ENCODE measurements around the gene CXorf49B.
"Not testable (repeated sequence)": the region's sequence is repeated elsewhere in the genome, so short reads cannot be mapped to it uniquely, and the experiment has no call there.

CXorf49B gene

GRCh38 chrX:71763049-71763448 lies at the start of gene CXorf49B:
Gene CXorf49B (plus strand): TSS chrX:71763349. CDS start chrX:71763424, 75 bp downstream.
- not testable (repeated sequence) for DNase-seq (ENCODE audit: low read depth in 2 of 2)

- DNase-seq (ENCODE audit: low read depth in 2 of 2): not testable (repeated sequence)
Observed at GRCh38 chrX:71714064-71714463, 49.1 kb upstream of the CXorf49B start.

DNA sequence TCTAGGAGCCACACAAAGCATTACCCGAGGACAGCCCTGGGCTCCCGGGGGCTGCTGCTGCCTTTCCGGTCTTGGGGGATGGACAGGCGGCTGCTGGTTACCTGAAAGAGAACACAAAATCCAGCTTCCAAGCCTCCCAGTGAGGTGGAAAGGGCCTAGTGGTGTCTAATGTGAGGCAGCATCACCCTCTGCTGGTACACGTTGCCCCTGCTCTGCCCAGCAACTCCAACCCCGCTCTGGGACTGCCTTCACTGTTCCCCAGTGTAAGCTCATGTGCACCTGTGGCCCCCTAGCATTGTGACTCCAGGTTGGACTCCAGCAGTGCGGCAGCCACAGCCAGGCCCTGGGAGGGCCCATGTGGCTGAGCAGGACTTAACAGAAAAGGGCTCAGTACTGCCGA lies 47.6 kb upstream of the CXorf49B start:
- DNase-seq (ENCODE audit: low read depth in 2 of 2): not testable (repeated sequence)

- DNase-seq (ENCODE audit: low read depth in 2 of 2): not testable (repeated sequence)
Observed at GRCh38 chrX:71716323-71716722, 46.8 kb upstream of the CXorf49B start.

DNA sequence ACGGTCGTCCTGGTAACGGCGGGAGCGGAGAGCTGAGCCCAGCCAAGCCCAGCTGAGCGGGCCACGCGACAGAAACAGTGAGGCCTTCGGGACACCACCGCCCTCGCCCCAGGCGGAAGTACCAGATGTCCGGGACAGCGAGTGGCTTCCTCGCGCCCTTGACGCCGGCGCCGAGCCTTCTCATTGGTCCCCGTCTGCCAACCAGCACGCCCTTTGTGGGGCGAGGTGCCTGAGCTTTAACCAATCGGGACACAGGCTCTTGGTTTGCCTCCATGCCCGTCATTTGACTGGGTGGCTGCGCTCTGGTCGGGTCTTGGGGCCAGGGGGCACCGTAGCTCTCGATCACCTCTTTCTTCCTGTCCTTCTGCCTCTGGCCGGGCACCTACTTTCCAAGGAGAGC lies 45.0 kb upstream of the CXorf49B start, which contains the start of gene CXorf49:
Gene CXorf49, minus strand, starts transcription at position 101 of the 400 bp plus-strand sequence. CDS start 134 bp downstream, outside the sequence.
- not testable (repeated sequence) for DNase-seq (ENCODE audit: low read depth in 2 of 2)

GRCh38 chrX:71719195-71719594 lies 44.0 kb upstream of the CXorf49B start:
- DNase-seq (ENCODE audit: low read depth in 2 of 2): not testable (repeated sequence)

GRCh38 chrX:71720289-71720886 lies 42.8 kb upstream of the CXorf49B start:
- DNase-seq (ENCODE audit: low read depth in 2 of 2): not testable (repeated sequence)

DNA sequence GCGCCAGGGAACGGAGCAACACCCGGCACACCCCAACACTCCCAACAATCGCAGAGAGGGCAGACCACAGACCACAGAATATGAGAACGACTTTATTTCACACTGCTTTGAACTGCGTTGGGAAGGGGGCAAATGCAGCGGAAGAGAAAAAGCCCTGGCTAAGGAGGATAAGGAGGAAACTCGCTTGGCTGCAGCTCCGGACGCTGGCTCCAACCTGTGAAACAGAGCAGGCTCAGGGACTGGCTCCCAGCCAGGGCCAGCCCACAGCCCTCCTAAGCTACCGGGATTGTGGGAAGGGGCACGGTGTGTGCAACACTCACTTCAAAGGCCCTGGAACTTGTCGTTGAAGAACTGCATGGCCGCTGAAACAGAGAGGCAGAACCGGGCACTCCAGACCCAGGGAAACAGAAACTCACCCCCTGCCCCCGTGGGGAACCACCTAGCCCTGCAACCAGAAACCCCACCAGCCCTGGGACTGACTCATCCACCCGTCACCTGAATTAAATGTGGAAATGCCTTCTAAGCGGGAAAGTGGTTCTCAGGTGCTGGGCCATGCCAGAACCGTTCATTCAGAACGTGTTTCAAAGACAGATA lies 2.4 kb upstream of the CXorf49B start:
- DNase-seq (ENCODE audit: low read depth in 2 of 2): not testable (repeated sequence)

- DNase-seq (ENCODE audit: low read depth in 2 of 2): not testable (repeated sequence)
Observed at GRCh38 chrX:71764832-71765231, 1.7 kb downstream of the CXorf49B start.

GRCh38 chrX:71765613-71766012 lies 2.5 kb downstream of the CXorf49B start:
- not testable (repeated sequence) for DNase-seq (ENCODE audit: low read depth in 2 of 2)

DNA sequence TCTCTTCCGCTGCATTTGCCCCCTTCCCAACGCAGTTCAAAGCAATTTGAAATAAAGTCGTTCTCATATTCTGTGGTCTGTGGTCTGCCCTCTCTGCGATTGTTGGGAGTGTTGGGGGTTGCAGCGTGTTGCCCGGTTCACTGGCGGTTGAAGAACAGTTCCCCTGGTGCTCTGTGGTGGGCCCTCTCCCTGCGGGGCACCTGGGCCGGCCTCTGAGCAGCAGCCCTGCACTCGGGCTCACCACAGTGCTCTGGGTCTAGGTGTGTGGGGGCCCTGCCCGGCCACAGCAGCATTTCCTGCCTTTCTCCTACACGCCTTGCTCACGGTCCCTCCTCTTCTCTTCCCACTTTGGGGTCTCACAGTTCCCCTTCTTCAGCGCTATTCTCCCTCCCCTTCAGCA lies 4.0 kb downstream of the CXorf49B start:
- DNase-seq (ENCODE audit: low read depth in 2 of 2): not testable (repeated sequence)

DNA sequence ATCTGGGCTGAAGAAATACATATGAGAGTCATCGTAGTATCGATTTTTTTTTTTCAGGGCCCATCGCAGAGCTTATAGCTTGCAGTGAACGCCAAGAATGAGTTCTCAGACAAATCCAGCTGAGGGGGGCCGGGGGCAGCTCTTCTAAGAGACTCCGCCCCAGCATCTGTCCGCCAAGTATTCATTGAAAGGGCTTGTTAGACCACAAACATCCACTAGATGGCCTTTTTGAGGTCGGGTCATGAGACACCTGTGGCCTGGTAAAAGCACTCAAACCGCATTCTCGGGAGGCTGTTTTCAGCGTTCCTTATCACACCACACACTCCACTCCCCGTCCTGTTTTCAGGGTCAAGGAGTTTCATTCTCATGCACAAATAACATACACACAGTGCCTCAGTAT lies 15.2 kb downstream of the CXorf49B start:
- DNase-seq (ENCODE audit: low read depth in 2 of 2): not testable (repeated sequence)

DNA sequence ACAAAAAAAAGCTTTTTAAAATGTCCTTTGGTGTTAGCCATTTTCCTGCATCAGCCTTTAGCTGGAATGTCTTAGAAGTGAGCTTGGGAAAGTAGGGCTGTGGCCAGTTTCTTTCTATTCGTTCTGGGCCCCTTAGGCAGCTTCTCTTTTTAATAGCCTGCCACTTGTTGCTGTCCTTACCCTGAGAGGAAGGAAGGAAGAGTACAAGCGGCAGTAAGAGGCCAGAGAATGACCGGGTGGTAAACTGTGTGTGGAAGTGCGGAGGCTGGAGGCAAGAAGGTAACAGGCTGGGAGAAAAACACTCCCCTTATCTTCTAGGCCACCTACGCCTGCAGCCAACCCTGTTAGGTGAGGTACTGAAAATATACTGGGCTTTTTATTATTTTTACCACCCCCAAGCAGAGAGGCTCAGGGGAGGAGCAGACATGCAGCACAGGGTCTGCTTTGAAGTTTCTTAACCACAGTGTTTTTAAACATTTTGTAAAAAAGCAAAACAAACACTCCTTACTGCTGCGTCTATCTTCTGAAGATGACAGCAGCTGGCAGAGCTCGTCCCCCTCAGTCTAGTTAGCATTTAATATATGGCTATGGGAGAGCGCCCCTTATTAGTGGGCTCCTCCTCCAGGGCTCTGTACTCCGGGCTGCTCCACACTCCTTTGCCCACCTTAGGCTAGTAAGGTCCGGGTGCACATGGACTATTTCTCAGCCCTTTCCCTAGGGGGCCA lies 19.2 kb downstream of the CXorf49B start:
- DNase-seq (ENCODE audit: low read depth in 2 of 2): not testable (repeated sequence)

DNA sequence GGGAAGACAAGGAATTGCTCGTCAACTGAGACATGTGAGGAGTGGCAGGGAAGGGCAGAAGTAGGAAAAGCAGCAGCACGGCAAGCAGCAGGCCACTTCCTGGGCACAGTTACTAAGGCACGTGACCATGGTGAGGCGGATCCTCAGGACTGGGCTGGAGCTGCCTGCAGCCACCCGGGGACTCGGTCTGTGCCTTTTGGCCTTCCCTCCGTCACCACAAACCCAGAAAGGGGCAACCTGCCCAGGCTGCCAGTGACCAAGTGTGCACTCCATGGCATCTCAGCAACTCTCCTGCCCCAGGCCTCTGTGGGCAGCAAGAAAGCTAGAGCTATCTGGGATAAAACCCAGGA lies 19.8 kb downstream of the CXorf49B start:
- not testable (repeated sequence) for DNase-seq (ENCODE audit: low read depth in 2 of 2)

DNA sequence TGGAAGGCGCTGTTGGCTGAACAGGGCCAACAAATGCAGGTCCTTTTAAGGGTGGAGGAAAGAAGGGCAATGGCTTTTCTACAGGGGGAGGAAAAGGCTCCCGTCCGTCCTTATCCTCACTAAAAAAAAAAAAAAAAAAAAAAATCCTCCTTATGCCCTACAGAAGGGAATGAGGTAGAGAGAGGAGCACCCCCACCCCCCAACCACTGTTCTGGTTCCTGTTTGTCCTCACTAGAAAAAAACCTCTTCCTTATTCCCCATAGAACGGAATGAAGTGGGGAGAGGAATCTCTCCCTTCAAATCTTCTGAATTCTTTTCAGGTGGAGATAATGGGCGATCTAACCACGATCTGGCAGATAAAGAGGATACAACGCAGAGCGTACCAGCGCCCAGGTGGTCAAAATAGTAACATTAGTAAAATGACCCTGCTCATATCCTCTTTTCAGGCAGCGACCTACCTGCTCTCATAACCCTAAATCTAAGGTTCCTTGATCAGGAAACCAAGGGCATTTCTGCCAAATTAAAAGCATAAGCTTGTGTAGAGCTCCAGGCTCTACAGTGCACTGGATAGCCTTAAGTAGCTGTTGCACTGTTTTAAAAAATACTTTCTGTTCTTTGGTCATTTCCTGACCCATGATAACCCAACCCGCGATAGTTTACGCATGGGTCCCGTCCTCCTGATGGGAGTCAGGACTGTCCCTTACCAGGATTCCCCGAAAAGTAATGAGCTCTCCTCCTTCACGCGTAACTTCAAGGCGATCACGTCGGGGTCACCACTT lies 20.6 kb downstream of the CXorf49B start:
- DNase-seq (ENCODE audit: low read depth in 2 of 2): not testable (repeated sequence)

GRCh38 chrX:71784348-71784983 lies 21.3 kb downstream of the CXorf49B start:
- not testable (repeated sequence) for DNase-seq (ENCODE audit: low read depth in 2 of 2)

GRCh38 chrX:71806450-71806849 lies 43.3 kb downstream of the CXorf49B start:
- DNase-seq (ENCODE audit: low read depth in 2 of 2): not testable (repeated sequence)

DNA sequence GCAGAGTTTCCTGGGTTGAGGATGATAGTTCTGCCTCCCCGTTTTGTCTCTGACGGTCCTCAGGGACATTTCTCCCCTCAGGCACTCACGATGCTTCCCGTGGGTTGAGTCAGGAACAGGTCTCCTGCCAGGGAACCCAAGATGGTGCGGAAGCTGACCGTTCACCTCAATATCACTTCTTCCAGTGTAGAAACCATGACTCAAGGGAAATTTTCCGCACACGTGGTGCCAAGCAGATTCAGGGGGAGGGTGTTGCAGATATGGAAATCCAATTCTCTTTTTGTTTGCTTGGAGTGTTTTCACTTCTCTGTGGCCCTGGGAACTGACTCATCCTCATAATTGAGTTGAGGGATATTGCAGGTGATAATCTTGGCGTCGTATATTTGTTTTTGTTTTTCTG lies 46.7 kb downstream of the CXorf49B start:
- DNase-seq (ENCODE audit: low read depth in 2 of 2): no peak

- DNase-seq (ENCODE audit: low read depth in 2 of 2): no peak
Observed at GRCh38 chrX:71814123-71814912, 51.2 kb downstream of the CXorf49B start.

GRCh38 chrX:71815121-71815905 lies 52.2 kb downstream of the CXorf49B start:
- DNase-seq (ENCODE audit: low read depth in 2 of 2): no peak

Data from stimulated activated CD8-positive, alpha-beta memory T cell treated with anti-CD3 and anti-CD28 coated beads, Interleukin-2, amount 100 ng/mL, for 1 hour (primary cell).